Bronchial epithelial cell (primary cell): Measurements from ENCODE around the gene VSIG10L. TPM values are rescaled to one million over a fixed set of nuclear protein-coding genes. Genes with fewer than 3 reads are reported as not detected.

Experiments
- DNase-seq: peaks from one replicate; pipeline ENCODE4 v3.0.0-alpha.2; 2010; ENCODE audit warnings: low read depth
- FAIRE-seq: peaks from 2 replicates; lab custom pipeline; 2011; peaks lifted over from hg19 to GRCh38; lab: Jason Lieb, UNC
- H3K27me3 ChIP-seq: 2 replicates; pipeline ENCODE4 v1.5.1; 2011; ENCODE audit warnings: low read length; ENCODE audit not compliant: control insufficient read depth, insufficient read depth
- H3K36me3 ChIP-seq: 2 replicates; pipeline ENCODE4 v1.5.1; 2011; ENCODE audit warnings: low read length; ENCODE audit not compliant: control insufficient read depth, insufficient read depth
- H3K4me3 ChIP-seq: 2 replicates; pipeline ENCODE4 v1.5.1; 2011; ENCODE audit warnings: mild to moderate bottlenecking, low read depth, low read length, control low read depth
- CTCF ChIP-seq: IDR thresholded peaks from 2 replicates; pipeline ENCODE4 v1.5.1; 2011; ENCODE audit warnings: mild to moderate bottlenecking, moderate library complexity, low read length, control low read depth, inconsistent platforms; ENCODE audit not compliant: insufficient read depth, severe bottlenecking
- total RNA-seq: library from RNA; depleted of rRNA; stranded (reverse); fragments of >200 nt; gene quantifications from 2 replicates; pipeline ENCODE4 v1.2.1, GENCODE V29; 2014

Gene VSIG10L
- total RNA-seq, 1 donor from 2014 or later: 0.53 TPM

DNA sequence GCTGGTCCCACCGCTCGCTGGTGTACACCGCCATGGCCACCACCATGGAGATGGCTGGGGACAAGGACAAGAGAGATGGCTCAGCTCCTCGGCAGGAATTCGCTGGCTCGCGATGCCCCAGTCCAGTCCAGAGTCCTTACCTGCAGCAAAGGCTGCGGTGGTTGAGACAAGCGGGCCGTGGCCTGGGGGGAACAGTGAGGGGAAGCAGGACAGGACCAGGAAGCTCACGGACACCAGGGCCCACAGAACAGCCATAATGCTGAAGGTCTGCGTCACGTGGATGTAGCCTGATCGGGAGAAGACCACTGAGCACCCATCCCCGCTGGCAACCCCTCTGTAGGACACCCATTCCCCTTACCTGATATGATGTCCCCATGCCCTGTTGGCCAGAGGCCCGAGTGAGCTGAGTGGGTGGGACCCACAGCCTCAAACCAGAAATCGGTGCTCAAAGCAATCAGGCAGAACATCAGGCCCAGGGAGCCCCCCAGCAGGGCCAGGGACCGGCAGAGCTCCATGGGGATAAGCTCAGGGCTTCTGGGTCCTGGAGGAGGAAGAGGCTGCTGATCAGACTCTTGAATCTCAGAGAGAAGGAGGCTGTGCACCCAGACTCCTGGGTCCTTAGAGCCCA is 30.2 kb upstream of the VSIG10L start:
- DNase-seq (no peak), FAIRE-seq (no peak)
- Histone ChIP-seq H3K27me3 (no peaks in the 10 kb centered on the region), H3K36me3 (no peaks in the 10 kb centered on the region), H3K4me3 (no peak overlapping the region)
- TF ChIP-seq CTCF: no peak

DNA sequence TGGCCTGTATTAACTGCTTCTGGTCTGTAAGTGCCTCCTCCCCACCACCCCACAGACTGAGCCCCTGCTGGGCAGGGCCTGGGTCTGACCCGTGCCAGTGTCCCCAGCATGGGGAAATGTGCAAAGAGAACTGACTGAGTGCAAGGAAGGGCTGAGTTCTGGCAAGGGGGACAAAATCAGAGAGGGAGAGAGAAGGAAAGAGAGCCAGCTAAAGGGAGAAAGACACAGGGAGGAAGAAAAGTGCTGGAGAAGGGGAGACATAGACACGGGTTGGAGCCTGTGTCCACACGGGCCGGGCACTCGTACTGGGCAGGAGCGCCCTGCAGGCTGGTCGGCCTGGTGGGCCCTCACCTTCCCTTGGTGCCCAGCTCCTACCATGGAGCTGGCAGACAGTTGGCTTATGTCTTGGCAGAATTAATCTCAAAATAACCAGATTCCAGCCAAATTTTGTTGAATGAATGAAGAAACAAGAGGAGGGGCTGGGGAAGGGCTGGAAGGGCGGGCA is 29.3 kb upstream of the VSIG10L start:
- Histone ChIP-seq H3K4me3 (no peak overlapping the region), H3K27me3 (no peaks in the 10 kb centered on the region), H3K36me3 (no peaks in the 10 kb centered on the region)
- DNase-seq: no peak
- no peak for FAIRE-seq
- TF ChIP-seq CTCF: no peak

GRCh38 chr19:51370230-51370629 is 28.3 kb upstream of the VSIG10L start:
- Histone ChIP-seq H3K4me3 (no peak overlapping the region), H3K36me3 (no peaks in the 10 kb centered on the region), H3K27me3 (no peaks in the 10 kb centered on the region)
- FAIRE-seq: no peak
- no peak for TF ChIP-seq CTCF
- no peak for DNase-seq

DNA sequence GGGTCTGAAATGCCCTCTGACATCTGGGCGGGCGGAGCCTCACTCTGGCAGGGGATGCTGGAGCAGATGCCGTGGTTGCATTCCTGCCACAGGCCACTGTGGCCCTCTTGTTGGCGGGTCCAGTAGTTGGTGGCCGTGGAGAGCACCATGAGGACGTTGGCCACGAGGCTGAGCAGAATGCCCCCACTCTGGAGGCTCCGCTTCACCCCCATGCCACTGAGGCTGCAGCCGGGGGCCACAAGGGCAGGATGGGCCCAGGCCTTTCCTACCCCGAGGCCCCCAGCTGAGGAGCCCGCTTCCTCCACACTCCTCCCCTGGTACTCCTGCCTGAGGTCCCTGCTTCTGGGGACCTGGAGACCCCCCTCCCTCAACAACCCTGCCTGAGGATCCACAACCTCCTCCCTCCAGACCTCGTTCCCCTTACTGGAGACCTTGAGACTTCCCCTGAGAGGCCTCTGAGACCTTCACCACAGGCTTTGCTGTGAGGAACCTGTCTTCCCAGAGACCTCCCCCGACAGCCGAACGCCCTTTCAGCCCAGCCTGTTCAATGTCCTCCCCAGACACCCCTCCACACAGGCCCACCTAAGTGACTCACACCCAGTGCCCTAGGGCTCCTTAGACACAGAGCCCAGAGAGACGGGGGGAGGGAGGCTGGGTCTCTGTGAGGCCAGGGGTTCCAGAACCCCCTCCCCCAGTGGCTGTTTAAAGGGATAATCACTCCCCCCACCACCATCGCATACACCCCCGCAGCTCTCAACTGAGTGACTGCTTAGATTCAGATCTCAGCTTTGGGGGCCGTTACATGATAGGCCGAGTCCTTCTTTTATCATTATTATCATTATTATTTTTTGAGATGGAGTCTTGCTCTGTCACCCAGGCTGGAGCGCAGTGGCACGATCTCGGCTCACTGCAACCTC is 26.7 kb upstream of the VSIG10L start, which contains the start of gene CLDND2:
TSS of gene CLDND2 (minus strand) at position 638 of the 917 bp plus-strand sequence. CDS start at position 212, 426 bp downstream.
- Histone ChIP-seq H3K27me3 (no peaks in the 10 kb centered on the region), H3K4me3 (peak within 1 kb of the TSS; percentile 58), H3K36me3 (no peaks in the 10 kb centered on the region)
- DNase-seq (no peak), FAIRE-seq (no peak)
- no peak for TF ChIP-seq CTCF

GRCh38 chr19:51367565-51368365 is 25.8 kb upstream of the VSIG10L start:
- no peaks in the 10 kb centered on the region for H3K27me3 ChIP-seq
- no peaks in the 10 kb centered on the region for H3K36me3 ChIP-seq
- peak overlapping the region; percentile 58 for H3K4me3 ChIP-seq
- FAIRE-seq: no peak
- TF ChIP-seq CTCF: no peak
- peak; percentile 89 for DNase-seq
